ENCODE measurements around the gene B4GAT1.
"Not testable (repeated sequence)": the region's sequence is repeated elsewhere in the genome, so short reads cannot be mapped to it uniquely, and the experiment has no call there.

The B4GAT1 gene

DNA sequence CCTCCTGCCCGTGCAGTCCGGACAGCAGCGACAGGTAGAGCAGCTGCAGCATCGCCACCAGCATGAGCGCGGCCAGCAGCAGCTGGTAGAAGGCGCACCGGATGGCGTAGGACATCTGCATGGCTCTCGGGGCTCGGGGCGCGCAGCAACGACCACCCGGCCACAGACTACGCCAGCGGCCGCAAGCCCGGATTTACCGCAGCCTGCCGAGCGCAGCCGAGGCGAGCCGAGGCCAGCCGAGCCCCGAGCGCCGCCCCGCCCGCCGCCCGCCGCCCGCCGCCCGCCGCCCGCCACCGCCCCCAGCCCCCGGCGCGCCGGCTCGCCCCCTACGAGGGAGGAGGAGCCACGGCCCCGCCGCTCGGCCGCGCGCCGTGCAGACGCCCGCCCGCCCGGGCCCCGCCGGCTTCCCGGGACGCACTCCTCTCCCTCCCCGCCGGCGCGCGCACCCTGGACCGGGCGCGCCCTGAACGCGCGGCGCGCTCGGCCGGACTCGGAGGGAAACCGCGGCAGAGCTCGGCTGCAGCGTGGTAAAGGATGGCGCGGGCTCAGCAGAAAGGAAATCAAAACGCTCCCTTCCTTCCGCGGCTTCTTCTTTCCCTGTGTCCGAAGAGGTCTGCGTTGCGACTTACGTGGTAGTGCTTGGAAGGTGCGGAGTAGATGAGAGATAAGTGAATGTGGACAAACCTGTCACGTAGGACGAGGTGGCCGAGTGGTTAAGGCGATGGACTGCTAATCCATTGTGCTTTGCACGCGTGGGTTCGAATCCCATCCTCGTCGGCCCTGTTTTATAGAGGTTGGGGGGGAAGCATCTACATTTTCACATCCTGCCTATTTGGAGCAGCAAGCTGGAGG is at the start of gene B4GAT1:
Gene B4GAT1 (minus strand): TSS at position 205 of the 852 bp plus-strand sequence. CDS start 84 bp downstream, at position 121.
- no peak for DNase-seq (ENCODE audit: low read depth)

GRCh38 chr11:66393954-66394353 is 46.5 kb upstream of the B4GAT1 start:
- DNase-seq (ENCODE audit: low read depth) = no peak

DNA sequence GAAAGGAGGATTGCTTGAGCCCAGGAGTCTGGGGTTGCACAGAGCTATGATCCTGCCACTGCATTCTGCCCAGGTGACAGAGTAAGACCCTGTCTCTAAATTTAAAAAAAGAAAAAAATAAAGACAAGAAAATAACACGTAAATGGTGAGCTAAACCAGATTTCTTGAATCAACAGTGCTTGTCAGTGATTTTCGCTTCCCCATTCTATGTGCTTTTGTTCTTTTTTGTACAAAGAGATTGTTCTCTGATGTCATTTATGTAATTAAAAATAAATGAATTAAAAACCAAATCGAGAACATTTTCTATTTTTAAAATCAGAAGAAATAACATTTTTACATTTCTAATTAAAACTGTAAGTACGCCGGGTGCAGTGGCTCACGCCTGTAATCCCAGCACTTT is 43.9 kb upstream of the B4GAT1 start:
- no peak for DNase-seq (ENCODE audit: low read depth)

DNA sequence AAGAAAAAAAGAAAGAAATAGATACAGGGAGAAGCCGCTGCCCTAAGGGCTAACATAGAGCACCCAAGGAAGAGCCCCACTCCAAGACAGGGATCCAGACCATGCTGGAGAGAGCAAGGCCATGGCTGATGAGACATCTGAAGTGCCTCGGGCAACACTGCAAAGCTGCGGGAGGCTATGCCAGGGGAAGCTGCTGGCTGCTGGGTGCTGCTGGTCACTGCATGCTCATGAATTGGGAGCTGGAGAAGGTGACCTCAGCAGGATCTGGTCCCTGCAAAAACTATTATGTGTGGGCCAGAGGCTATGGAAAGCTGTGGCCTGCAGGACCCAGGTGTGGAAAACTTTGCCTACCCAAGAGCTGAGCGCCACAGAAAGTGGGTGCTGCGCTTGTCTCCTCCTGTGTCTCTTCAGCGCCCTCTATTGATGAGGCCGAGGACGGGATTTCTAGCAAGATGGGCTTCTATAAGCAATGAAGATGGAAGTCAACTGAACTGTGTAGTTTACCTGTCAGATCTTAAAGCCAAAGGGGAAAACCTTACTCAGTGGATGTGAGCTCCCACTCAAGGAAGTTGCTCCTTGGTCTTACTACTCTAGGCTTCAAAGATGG is 41.5 kb upstream of the B4GAT1 start:
- peak; percentile 9 for DNase-seq (ENCODE audit: low read depth)

DNA sequence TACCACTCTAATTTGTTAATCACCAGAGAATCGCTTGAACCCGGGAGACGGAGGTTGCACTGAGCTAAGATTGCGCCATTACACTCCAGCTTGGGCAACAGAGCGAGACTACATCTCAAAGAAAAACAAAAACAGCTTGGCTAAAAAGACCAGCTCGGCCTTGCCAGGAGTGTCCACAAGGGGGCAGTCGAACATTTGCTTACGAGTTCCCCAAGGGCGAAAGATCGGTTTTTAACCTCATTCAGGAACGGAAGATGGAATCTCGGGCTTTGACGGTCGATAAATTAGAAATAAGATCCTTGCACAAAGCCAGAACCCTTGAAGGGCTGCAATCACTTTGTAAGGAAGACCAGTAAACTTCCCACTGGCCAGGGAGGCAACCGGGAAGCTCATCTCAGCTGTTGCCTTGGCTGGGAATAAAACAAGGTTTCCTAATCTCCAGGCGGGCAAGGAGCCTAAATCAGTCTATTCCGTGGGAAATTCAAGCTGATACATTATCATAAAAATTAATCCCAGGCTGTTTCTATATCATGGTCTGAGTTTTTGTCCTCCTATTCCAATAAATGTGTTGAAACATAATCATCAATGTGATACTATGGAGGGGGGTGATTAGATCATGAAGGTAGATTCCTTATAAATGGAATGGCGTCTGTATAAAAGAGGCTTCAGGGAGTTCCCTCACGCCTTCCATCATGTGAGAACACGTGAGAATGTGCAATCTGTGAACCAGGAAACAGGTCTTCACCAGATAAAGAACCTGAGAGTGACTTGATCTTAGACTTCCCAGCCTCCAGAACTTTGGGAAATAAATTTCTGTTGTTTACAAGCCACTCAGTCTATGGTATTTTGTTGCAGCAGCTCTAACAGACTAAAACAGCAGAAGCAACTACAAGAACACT is 39.0 kb upstream of the B4GAT1 start:
- DNase-seq (ENCODE audit: low read depth) = peak; percentile 47

- DNase-seq (ENCODE audit: low read depth) = not testable (repeated sequence)
Observed at GRCh38 chr11:66384316-66384715, 36.9 kb upstream of the B4GAT1 start.

DNA sequence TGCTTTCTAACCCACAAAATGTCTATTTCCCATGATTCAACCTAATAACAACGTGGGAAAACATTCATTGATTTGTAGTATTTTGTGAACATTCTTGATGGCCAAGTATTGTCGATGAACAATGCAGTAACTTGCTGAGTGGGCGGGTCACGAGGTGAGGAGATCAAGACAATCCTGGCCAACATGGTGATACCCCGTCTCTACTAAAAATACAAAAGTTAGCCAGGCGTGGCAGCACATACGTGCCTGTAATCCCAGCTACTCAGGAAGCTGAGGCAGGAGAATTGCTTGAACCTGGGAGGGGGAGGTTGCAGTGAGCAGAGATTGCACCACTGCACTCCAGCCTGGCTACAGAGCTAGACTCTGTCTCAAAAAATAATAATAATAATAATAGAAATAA is 32.8 kb upstream of the B4GAT1 start:
- not testable (repeated sequence) for DNase-seq (ENCODE audit: low read depth)

- not testable (repeated sequence) for DNase-seq (ENCODE audit: low read depth)
Observed at GRCh38 chr11:66373690-66374287, 26.4 kb upstream of the B4GAT1 start.

DNA sequence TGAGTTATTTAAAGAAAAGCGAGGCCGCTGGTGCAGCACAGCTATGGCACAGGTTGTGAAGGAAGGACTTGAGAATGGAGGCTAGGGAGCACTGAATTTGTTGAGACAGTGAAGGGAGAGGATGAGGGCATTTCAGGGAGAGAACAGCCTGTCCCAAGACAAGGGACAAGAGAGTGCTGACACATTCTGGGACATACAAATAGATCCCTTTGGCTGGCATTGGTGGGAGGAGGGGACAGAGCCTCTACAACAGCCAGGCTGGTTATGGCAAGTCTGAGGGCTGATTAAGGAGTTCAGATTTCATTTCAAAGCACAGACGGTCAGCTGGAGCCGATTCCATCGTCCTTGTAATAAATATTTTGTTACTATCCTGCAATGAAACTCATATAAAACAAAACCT is 25.8 kb upstream of the B4GAT1 start:
- DNase-seq (ENCODE audit: low read depth) = no peak

GRCh38 chr11:66371627-66372415 is 24.4 kb upstream of the B4GAT1 start, which contains the start of gene SLC29A2:
SLC29A2 (minus strand) TSS chr11:66371760; CDS start chr11:66371591, 169 bp downstream.
- DNase-seq (ENCODE audit: low read depth) = no peak

DNA sequence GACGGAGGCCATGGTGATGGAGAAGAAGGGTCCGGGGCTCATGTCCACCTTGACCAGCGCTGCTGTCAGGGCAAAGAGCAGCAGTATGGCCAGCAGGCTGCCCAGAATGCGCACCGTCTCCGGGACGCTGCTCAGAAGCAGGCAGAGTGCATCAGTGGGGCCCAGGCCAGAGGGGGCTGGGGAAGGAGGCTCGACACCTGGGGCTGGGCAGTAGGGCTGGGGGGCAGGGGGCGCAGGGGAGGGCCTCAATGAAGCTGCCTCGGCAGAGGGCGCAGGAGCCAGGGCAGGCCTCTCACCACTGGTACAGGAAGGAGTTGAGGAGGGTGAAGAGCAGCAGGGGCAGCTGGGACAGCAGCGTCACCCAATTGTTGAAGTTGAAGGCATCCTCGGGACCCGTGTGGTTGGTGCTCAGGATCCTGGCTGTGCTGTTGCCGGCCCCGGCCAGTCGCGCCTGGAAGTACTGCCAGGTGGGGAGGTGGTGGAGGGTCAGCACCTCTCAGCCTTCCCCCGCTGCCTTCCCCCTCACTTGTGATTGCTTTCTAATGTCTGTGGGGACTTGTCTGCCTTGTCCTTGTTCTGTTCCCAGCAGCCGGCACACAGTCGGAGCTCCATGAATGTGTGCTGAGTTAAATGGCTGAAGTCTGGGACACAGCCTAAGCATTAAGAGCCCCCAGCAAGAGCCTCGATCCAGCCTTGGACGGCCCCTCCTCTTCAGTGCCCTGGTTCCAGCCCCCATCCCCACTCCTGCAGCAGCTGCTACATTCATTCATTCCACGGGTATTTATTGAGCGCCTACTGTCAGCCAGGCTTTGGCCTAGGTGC is 21.9 kb upstream of the B4GAT1 start:
- DNase-seq (ENCODE audit: low read depth) = no peak

- no peak for DNase-seq (ENCODE audit: low read depth)
Observed at GRCh38 chr11:66368484-66368883, 21.1 kb upstream of the B4GAT1 start.

DNA sequence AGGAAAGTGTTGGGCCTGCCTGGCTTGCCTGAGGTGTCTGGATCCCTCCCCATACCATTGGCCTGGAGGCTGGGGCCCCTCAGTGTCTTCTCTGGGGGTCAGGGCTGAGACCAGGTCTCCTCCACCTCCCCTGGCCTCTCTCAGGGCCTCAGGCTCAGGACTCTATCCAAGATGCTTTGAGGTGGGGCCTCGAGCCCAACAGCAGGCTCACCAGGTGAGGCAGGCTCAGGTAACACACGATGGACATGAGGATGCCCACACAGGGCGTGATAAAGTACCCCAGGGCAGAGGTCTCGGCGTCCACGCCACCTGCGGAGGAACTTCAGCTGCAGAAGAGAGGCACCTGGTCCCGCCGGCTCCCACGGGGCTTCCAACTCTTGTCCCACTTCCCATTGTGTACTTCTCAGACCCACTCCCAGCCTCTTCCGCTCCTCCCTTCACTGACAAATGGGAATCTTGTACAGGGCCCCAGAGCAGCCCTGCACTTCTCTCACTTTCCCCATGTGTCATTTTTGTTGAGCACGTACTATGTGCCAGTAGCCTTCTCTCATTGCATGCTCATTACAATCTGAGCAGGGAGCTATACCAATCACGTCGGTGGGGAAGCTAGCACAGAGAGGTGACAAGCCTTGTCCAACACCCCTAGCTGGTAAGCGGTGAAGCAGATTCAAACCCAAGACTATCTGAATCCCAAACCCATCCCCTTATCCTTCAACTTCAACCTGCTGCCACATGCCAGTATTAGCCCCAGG is 20.3 kb upstream of the B4GAT1 start:
- DNase-seq (ENCODE audit: low read depth) = no peak

- DNase-seq (ENCODE audit: low read depth) = no peak
Observed at GRCh38 chr11:66366844-66367477, 19.5 kb upstream of the B4GAT1 start.

- DNase-seq (ENCODE audit: low read depth) = no peak
Observed at GRCh38 chr11:66365711-66366619, 18.5 kb upstream of the B4GAT1 start.

DNA sequence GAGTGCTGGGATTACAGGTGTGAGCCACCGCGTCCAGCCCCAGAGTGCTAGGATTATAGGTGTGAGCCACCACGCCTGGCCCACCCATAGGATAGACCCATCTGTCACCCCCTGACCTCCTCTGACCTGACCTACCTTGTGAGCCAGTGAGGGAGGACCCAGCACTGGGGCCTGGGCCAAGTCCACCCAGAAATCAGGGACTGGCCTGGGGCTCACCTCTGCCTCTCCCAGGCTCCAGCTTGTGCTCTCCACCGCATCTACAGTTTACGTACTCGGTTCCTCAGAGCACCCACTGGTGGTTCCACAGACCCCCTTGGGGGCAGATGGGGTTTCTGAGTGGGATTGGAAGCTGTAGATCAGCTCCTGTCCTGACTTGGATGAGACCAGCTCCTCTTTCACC is 17.7 kb upstream of the B4GAT1 start:
- no peak for DNase-seq (ENCODE audit: low read depth)

DNA sequence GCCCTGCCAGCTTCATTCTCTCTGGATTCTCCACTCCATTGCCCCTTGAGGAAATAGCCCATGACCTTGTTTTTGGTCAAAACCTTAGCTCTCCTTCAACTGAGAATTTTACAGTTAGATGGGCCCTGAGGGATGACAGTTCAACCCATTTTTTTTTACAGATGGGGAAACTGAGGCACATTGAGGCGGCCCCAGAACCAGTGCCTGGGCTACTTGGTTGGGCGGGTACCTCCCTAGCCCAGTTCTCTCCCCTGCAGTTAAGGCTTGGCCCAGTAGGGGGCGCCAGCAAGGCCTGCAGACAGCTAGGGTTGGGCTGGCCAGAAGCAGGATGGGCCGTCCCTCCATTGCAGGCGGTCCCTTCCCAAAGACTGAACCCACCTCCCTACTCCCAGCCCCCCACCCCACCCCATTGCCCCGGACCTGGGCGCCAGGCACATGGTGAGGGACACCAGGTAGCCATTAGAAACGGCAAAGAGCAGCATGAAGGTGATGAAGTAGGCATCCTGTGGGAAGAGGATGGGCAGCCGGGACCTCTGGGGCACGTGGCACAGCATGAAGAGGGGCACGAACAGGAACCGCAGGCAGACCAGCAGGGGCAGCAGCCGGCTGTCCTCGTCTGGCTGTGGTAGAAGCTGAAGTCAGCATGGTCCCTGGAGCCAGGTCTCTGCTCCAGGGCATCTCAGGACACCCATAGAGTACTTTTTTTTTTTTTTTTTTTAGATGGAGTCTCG is 16.5 kb upstream of the B4GAT1 start:
- no peak for DNase-seq (ENCODE audit: low read depth)

Data from GM04503 (cell line).